ENCODE measurements around the gene CCDC197. TPM values are rescaled to one million over a fixed set of nuclear protein-coding genes. Genes with fewer than 3 reads are reported as not detected.

CCDC197 gene
- total RNA-seq, 1 donor from 2014 or later: not detected

DNA sequence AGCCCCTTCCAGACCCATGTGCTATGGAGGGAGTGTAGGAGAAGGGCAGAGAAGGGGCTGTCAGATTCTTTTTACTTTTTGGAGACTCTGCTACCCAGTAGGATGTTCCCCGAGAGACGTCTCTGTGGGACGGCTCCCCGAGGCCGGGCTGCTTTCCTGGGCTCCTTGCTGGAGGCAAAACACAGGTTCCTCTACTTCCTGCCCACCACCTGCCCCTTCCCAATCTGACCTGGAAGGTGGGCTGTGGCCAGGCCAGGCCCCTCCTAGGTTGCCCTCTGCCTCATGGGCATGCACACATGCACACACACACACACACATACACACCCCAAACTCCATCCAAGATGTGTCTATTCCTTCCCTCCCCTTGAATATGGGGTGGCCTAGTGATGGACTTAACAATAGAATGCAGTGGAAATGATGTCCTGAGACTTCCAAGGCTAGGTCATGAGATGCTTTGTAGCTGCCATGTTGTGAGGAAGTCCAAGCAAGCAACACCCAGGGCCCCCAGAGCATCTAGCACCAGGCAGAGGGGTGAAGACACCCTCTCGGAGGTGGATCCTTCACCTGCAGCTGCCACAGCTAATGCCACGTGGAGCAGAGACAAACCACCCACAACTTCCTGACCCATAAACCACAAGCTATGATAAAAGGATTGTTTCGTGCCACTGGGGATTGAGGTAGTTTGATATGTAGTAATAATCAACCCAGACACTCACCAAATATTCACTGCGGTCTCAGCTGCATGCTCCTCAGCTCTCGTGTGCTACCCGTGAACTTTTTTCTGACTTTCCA lies 19.1 kb upstream of the CCDC197 start:
- DNase-seq (ENCODE audit: low spot score): no peak

DNA sequence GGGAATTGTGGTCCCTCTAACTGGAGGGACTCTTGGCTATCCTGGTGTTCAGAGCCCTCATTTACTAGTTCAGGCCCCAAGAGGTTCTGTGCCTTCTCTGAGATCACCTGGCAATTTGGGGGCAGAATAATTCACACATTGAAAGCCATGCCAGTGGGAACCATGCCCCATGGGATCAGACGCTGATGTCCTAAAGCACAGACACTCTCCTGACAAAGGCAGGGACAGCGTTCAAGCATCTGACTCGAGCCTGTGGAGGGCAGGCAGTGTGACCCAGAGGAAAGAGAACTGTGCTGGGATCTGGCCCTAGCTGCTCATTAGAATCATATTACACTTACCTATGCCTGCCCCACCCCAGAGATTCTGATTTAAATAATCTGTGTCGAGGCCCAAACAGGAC lies 18.4 kb upstream of the CCDC197 start:
- DNase-seq (ENCODE audit: low spot score): no peak

DNA sequence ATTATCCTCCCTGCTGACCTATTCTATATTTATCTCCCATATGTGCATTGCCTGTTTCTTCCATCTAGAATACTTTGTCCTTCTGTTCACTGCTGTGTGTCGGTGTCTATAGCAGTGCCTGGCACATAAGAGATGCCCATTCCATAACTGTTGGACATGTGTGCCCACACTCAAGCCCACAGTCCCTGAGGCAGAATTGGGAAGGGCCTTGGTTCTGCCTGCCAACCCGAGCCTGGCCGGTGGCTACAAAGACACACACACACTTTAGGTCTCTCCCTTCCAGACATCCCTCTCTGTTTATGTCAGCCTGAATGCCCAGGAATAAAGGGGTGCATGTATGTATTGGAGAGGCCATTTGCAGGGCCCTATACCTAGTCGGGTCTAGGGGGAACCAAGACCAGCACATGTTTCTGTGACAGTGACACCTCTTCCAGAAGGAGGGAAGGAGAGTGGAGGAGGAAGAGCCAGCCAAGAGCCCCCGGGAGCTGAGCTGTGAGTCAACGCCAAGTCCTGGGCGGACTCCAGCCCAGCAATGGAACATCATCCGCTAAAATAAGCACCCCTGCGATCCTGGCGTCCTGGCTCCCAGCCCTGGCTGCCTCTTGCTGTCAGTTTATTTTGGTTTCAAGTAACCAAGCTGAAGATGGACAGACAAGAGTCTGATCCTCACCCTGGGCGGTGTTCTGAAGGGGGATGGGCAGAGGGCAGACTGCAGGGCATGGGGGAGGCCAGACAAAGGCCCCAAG lies 16.5 kb upstream of the CCDC197 start:
- DNase-seq (ENCODE audit: low spot score): peak; percentile 79

DNA sequence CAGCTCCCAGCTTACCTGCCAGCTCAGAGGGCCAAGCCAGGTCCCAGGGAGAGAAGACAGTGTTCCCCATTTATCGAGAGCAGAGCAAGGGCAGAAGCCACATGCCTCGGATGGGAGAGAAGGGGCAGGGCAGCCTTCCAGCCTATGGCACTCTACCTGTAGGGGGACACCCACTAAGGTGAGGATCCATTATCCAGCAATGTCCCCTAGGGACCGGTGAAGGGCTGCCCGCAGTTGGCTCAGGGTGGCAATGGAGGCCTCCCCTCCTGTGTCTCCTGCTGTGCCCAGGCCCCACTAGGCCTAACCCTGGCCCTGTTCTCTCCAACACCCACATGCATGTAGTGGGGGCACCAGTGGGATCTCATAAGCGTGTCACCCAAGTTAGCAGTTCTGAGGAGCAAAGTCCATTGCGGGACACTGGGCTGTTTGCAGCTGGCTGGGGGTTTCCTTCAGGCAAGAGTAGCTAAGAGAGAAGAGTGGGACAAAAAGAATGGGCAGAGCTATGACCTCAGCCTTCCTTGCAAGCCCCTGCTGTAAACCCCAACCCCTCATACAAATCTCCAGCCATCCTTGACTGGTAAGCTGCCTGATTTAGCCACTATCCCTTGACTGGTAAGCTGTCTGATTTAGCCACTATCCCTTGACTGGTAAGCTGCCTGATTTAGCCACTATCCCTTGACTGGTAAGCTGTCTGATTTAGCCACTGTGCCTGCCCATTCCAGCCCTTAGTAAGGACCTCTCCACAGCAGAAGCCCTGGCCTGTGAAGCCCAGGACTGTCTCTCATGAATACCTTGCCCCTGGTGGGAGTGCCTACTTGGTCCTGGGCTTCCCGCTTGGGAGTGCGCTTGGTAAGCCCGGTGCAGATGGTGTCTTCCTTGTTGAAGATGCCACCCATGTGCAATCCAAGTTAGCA lies 15.5 kb upstream of the CCDC197 start:
- DNase-seq (ENCODE audit: low spot score): no peak

DNA sequence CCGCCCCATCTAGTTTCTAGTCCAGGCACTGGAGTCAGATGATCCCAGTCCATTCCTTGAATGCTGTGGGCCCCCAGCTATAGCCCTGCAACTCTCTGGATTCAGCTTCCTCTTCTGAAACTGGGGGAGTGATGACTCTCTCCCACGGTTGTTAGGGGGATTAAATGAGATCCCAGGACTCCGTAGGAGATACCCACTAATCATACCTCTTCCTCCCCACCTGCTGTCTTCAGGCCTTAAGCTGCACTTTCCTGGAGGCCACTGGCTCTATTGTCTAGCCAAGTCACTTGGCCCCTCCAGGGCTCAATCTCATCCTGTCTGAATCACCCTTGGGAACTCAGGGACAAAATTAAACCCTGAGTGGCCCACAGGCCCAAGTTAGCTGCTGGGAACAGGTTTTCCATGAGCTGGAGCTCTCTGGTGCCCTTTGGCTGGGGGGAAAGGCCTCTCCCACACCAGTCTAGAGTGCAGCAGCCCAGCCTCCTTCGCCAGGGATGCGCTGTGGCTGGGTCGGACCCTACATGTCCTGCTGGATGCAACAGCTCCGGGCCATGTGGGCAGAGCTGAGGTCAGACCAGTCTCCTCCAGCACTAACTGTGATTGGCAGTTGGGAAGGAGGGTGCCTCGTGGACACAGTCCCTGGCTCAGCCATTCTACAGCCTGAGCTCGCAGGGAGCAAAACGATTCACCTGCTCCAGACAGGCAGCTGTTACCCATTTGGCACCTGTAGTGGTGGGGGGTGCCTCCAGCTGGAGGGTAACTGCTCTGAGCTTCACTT lies 14.7 kb upstream of the CCDC197 start:
- DNase-seq (ENCODE audit: low spot score): no peak

DNA sequence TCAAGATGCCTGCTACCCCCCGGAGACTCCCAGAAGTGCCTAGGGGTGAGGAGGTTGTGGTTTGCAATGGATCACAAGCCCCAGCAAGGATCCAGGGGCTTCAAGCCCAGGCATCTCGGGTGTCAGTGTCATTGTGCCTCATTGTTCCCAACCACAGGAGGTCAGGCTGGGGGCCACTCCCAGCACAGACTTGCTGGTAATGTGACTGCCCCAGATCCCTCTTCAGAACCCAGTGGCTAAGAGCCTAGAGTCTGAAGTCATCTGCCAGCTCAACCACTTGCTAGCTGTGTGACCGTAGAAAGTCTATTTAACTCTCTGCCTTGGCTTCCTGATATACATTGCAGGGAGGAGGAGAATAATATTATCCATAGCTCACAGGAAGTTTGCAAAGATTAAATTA lies 13.0 kb upstream of the CCDC197 start:
- no peak for DNase-seq (ENCODE audit: low spot score)

DNA sequence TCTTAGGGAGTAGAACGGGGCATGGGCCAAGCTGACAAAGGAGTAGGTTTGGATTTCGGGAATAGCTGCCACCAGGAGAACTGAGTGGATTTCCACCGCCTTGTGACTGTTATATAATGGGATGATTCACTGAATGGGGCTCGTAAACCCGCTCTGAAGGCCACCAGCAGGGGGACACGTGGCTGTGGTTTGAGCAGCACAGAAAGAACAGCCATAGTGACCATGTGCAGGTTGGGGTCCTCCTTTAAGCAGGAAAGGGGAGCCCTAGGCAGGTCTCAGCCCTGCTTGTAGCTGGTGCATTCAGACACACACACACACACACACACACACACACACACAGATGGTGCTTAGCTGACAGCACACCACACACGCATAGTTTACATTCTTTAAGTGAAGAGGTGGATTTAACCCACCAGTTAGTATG lies 12.1 kb upstream of the CCDC197 start:
- peak; percentile 63 for DNase-seq (ENCODE audit: low spot score)

DNA sequence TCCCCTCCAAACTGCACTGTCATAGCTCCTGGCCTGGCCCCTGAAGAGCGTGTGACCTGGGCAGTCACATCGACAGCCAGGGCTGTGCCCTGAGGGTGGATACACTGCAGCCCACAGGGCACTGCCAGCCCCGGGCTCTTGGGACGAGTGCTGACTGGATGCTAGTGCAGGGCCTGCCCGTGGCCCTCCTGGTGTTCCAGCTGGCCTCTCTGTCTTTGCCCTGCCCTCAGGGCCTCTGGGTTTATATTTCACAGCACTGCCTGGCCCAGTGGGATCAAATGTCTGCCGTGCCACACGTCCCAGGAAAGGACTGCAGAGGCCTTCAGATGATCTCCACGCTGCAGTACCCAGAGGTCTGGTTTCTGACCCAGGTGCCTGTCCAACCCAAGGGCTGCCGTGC lies 10.1 kb upstream of the CCDC197 start:
- DNase-seq (ENCODE audit: low spot score): no peak

DNA sequence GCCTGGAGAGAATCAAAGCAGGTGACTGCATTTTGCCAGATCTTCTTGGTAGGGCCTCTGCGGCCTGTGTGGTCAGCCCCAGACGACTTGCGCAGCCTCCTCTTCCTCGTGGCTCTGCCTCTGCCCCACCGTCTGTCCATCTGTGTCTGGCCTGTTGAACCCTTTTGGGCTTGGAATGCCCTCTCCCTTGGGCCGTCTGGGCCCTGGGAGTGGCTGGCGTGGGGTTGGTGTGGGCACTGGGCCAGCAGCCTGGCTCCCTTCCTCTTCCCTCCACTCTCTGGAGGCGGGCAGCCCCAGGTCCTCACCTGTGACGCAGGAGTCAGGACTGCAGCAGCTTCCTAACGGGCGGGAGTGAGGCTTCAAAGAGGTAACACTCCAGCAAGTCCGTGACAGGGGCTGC lies 9.7 kb upstream of the CCDC197 start:
- DNase-seq (ENCODE audit: low spot score): no peak

DNA sequence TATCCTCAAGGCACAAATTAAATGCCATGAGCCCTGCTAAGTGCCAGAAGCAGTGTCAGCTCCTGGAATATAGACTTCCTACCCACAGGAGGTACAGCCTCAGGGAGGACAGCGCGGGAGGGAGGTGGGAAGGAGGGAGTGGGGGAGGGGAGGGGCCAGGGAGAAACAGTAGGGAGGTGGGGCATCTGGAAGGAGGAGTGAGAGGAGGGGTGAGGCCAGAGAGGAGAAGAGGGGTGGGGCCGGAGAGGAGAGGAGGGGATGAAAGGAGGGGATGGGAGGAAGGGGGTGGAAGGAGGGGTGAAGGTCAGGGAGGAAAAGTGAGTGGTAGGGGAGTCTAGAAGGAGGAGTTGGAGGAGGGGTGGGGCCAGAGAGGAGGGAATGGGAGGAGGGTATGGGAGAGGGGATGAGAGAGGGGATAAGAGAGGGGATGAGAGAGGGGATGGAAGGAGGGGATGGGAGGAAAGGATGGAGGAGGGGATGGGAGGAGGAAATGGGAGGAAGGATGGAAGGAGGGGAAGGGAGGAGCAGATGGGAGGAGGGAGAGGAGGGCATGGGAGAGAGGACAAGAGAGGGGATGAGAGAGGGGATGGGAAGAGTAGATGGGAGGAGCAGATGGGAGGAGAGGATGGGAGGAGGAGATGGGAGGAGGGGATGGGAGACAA lies 9.2 kb upstream of the CCDC197 start:
- no peak for DNase-seq (ENCODE audit: low spot score)

DNA sequence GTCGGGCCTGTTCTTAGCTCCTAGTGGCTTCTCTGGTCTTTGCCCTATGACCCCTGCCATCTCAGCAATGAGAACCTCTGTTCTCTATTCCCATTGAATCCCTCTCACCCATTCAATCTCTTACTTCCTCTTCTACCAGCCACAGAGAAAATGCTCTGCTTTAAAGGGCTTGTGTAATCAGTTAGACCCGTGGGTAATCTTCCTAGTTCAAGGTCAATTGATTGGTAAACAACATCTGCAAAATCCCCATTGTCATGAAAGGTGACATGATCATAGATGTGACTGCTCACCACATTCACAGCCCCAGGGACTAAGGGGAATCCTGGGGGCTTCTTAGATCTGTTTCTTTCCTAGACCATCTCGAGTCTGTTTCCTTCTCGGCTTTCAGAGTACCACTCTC lies 7.2 kb upstream of the CCDC197 start:
- no peak for DNase-seq (ENCODE audit: low spot score)

DNA sequence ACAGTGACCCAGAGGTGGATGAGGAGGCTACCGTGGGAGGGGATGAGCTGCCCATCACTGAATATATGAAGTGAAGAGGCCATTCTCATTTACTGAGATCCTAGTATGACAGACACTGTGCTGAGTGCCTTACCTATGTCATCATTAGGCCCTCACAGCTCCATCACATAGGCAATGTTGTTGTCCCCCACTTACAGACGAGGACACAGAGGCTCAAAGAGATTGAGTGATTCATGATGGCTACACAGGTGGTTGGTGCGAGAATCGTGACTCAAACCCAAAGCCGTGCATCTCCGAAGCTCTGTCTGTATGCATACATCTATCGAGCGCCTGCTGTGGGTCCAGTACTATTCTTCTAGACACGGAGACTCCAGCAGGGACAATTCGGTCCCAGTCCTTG lies 5.9 kb upstream of the CCDC197 start:
- no peak for DNase-seq (ENCODE audit: low spot score)

DNA sequence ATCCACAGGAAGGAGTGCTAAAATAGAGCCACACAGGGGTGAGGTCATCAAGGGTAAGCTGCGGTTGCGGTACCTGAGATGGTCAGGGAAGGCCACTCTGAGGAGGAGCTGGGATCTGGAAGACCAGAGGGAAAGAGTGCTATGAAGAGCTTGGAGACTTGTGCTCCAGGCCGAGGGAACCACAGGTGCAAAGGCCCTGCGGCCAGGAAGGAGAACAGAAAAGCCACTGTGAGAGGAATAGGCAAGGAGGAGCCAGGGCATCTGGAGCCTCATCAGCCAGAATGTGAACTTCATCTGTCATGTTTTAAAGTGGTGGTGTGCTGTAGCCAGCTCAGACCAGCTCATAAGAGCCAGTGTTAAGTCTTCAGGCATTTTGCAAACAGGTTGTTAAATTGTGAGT lies 5.5 kb upstream of the CCDC197 start:
- DNase-seq (ENCODE audit: low spot score): no peak

DNA sequence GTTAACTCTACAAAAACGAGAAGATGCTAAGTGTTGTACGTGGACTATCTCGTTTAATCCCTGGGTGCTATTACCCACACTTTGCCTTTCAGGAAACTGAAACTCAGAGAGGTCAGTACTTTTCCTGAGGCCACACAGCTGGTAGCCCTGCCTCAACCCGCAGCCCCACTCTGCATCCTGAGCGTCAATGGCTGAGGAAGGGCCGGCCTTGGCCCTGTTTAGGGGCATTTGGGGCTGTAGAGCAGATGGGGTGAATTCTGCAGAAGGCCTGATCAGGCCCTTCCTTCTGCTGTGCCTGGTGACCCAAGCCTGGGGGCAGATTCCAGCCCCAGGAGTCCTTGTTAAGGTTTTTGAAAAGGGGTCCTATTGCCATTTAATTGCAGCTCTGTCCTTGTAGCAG lies 3.7 kb upstream of the CCDC197 start:
- DNase-seq (ENCODE audit: low spot score): no peak

DNA sequence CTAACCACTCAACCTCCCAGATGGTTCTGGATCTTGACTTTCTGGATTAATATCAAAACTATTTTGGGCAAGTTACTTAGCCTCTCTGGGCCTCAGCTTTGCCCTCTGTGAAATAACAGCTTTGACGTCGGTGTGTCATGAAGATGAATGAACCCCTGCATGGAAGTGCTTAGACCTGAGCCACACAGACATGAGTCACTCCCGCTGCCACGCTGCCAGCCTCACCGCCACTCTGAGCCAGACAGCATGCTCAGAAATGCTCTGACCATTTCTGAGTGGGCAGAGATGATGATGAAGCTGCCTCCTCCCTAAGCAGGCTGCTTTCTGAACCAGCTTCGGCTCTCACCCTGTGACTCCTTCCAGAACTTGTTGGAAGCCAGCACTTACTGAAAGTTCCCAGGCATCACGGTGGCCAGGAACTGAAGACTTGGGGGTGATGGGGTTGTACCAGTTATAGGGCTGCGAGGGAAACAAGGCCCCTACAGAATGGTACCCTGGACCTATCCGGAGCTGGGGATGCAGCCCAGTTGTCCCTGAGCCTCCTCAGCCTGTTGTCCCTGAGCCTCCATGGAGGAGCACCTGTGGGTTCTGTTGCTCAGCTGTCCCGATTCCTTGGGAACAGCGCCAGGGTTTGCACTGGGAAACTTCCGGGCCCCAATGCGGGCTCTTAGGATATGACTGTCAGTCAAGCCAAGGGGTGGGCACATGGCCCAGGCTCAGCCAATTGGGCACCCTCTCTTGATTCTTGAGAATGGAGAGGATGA lies 2.0 kb upstream of the CCDC197 start:
- DNase-seq (ENCODE audit: low spot score): no peak

DNA sequence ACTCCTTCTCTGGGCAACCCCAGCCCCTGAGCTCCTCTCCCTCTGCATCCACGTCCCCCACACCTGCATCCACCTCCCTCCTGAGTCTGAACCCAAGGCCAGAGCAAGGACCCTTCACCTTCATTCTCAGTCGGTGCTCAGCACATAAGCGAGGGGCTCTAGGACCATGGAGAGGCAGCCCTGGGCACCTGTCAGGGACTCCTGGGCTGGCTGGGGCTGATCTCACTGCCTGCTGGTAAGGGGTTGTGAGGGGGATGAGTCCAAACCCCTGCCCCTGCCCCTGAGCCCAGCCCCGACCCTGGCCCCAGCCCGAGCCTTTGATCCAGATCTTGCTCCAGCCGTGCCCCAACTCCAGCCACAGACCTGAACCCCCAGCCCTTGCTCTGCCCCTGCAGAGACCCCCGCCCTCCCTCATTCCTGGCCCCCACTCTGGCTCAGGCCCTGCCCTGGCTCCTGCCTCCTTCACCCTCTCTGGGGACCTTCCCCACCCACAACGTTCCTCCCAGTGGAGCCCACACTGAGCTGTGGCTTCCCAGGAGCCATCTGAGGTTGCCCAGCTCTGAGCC lies 888 bp upstream of the CCDC197 start:
- DNase-seq (ENCODE audit: low spot score): no peak

DNA sequence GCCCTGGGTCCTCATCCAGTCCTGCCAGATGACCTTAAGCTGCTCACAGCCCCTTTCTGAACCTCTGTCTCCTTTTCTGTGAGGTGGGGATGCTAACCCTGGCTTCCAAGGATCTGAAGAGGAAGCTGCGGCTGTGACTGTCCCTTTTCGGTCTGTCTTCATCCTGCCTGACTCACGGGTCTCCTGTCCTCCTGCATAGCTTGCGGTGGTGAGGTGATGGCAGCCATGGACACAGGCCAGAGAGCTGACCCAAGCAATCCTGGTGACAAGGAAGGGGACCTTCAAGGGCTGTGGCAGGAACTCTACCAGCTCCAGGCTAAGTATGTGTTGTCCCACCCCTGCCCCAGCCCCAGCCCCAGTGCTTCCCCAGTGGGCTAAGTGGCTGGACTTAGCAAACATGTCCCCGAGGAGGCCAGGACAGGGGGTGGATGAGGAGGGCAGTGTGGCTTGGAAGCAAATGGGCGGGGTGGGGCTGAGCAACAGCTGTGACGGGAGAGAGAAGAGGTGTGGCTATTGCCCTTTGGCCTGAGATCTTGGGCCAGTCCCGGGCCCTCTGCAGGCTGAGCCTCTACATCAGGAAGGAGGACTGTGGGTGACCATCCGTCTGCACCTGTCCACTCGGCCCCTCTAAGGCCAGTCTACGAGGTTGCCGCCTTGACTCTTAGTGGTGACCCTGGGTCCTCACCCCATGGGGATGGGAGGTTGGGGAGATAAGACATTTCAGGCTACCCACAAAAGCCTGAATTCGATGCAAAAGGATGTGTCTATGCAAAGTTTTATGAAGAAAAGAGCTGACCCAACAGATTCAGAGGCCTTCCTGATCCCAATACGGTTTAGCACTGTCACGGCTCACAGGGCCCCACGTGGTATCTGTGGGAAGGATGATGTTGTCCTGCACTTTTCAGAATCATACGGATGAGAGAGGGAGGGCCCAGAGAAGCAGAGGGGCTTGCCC lies 1.1 kb downstream of the CCDC197 start:
- no peak for DNase-seq (ENCODE audit: low spot score)

DNA sequence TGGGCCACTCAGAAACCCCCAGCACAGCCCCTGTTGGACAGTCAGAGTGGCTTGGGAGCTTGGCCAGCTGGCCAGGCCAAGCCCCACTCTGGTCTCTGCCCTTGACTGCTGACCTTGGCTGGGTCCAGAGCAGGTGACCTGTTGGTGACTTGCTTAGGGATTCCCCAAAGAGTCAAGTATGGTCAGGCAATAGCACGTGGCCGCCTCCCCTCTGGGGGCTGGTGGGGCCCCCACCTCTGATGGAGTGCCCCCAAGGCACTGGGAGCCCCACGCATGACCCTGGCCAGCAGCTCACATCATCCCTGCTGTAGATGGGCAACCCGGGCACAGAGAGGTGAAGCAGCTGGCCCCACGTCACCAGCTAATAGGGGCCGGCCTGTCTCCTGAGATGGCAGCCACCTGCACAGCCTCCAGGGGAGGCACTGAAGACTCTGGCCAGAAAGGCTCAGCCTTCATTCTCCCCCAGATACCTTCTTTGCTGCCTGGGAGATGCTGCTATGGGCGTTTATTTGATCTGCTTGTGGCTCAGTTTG lies 1.8 kb downstream of the CCDC197 start:
- no peak for DNase-seq (ENCODE audit: low spot score)
